K562 (cell line): Measurements from ENCODE around the gene GPR15LG. TPM values are rescaled to one million over a fixed set of nuclear protein-coding genes. Genes with fewer than 3 reads are reported as not detected.

ENCODE experiments used
- ATF4 ChIP-seq: fragments of 450-650 bp; formaldehyde crosslinking; IDR thresholded peaks from 2 replicates; pipeline ENCODE4 v1.4.0; 2022; ENCODE audit warnings: mild to moderate bottlenecking, moderate library complexity
- BRF1 ChIP-seq: IDR thresholded peaks from 3 replicates; pipeline ENCODE4 v1.6.1; 2011; ENCODE audit warnings: borderline replicate concordance, mild to moderate bottlenecking; ENCODE audit not compliant: insufficient read length; ENCODE audit errors: extremely low read depth
- CAMTA2 ChIP-seq: fragments of 250-450 bp; sonication (Bioruptor Pico); conservative IDR thresholded peaks from 2 replicates; pipeline ENCODE4 v1.5.1; 2022
- CBFA2T3 ChIP-seq: fragments of 450-650 bp; IDR thresholded peaks from 2 replicates; pipeline ENCODE4 v1.6.1; 2017
- CREBBP ChIP-seq: IDR thresholded peaks from one replicate; pipeline ENCODE4 v1.6.1; 2012; ENCODE audit warnings: low read depth, mild to moderate bottlenecking, control low read depth, inconsistent platforms, low read length
- EZH2 ChIP-seq: IDR thresholded peaks from 2 replicates; pipeline ENCODE4 v1.6.1; 2012; ENCODE audit warnings: low read depth, mild to moderate bottlenecking, inconsistent platforms, low read length, borderline replicate concordance
- MGA ChIP-seq: fragments of 450-650 bp; IDR thresholded peaks from 2 replicates; pipeline ENCODE4 v1.6.1; 2016; ENCODE audit warnings: mild to moderate bottlenecking, moderate library complexity
- NFRKB ChIP-seq: fragments of 450-650 bp; IDR thresholded peaks from 2 replicates; pipeline ENCODE4 v1.6.1; 2016; ENCODE audit warnings: low read depth
- RNF2 ChIP-seq: sonication (generic); IDR thresholded peaks from 2 replicates; pipeline ENCODE4 v1.6.1; 2016
- SP1 ChIP-seq: sonication (generic); formaldehyde crosslinking; IDR thresholded peaks from 2 replicates; pipeline ENCODE4 v1.8.1; 2022; ENCODE audit warnings: mild to moderate bottlenecking, missing genetic modification reagents
- TAL1 ChIP-seq: fragments of 450-650 bp; IDR thresholded peaks from 2 replicates; pipeline ENCODE4 v1.6.1; 2016; ENCODE audit warnings: mild to moderate bottlenecking
- TBL1XR1 ChIP-seq, 2 experiments: IDR thresholded peaks; 2 replicates each; pipeline ENCODE4 v1.6.1; 2012; ENCODE audit warnings: improper control_type of control experiment in 2 of 2, low read length in 2 of 2, mild to moderate bottlenecking in 1 of 2
- TEAD2 ChIP-seq: fragments of 450-650 bp; IDR thresholded peaks from 2 replicates; pipeline ENCODE4 v1.6.1; 2016; ENCODE audit warnings: missing genetic modification characterization, control low read depth, missing compliant biosample characterization
- TRIM24 ChIP-seq, 2 experiments: fragments of 450-650 bp; IDR thresholded peaks; 2 replicates each; pipeline ENCODE4 v1.6.1; 2016
- YBX1 ChIP-seq: fragments of 450-650 bp; IDR thresholded peaks from 2 replicates; pipeline ENCODE4 v1.7.1; 2016; ENCODE audit warnings: mild to moderate bottlenecking
- ZFP36 ChIP-seq: fragments of 150-350 bp; IDR thresholded peaks from 2 replicates; pipeline ENCODE4 v1.6.1; 2018; ENCODE audit warnings: low read length, low read depth; ENCODE audit not compliant: partially characterized antibody
- ZNF146 ChIP-seq: IDR thresholded peaks from one replicate; pipeline ENCODE4 v1.6.1; 2018; ENCODE audit warnings: missing compliant biosample characterization; ENCODE audit not compliant: unreplicated experiment
- ZNF197 ChIP-seq: fragments of 200-800 bp; sonication (Bioruptor generic); IDR thresholded peaks from 2 replicates; pipeline ENCODE4 v1.6.1; 2016; ENCODE audit warnings: low read depth, missing genetic modification characterization, missing compliant biosample characterization
- ZNF274 ChIP-seq: IDR thresholded peaks from 2 replicates; pipeline ENCODE4 v1.6.1; 2011; ENCODE audit warnings: low read depth, mild to moderate bottlenecking, low read length, moderate library complexity, borderline replicate concordance
- ZNF780A ChIP-seq: fragments of 250-450 bp; sonication (Bioruptor Pico); IDR thresholded peaks from 2 replicates; pipeline ENCODE4 v1.5.0; 2021; ENCODE audit warnings: mild to moderate bottlenecking
- polyA plus RNA-seq, 8 experiments: library from polyadenylated mRNA; depleted of rRNA in 4 of 8; stranded (reverse) in 5 of 8; unstranded in 3 of 8; fragments of >200 nt; fragmentation: Nextera tagmentation in 2 of 8; fragmentation: Illumina TruSeq in 1 of 8; extraction: Ambion mirVana in 2 of 8; extraction: Trizol in 1 of 8; gene quantifications; 2 replicates each; pipeline versions ENCODE4 v1.2.1 to v1.2.3, GENCODE V29; 2011 to 2014; ENCODE audit warnings: inconsistent platforms in 1 of 8, missing spikeins in 1 of 8
- total RNA-seq, 7 experiments: library from RNA; depleted of rRNA in 6 of 7; stranded (reverse); fragments of >200 nt in 6 of 7; fragmentation: Illumina TruSeq in 2 of 7; extraction: Trizol in 2 of 7; gene quantifications; 2 replicates each; pipeline versions ENCODE4 v1.2.1 to v1.2.3, GENCODE V29; 2011 to 2021; ENCODE audit warnings: low replicate concordance in 1 of 7

Gene GPR15LG
- total and polyA plus RNA-seq, 9 of the 15 experiments (the other 6 are each of a cell fraction or from before 2014, with no cell fraction given), result 0.51 TPM; not detected in 8

GRCh38 chr10:84178160-84178609 lies 4.6 kb downstream of the GPR15LG start (continued):
- TF ChIP-seq MGA, result no peak
- no peak for TF ChIP-seq ZFP36
- no peak for TF ChIP-seq TEAD2 (tag)
- peak; percentile 31 for TF ChIP-seq CREBBP
- TF ChIP-seq ZNF197 (CRISPR knock-in tag), result no peak
- TF ChIP-seq TRIM24 (IDR thresholded peaks at IDR 0.05), result peak; percentile 8 to 40; a peak in 1 of 4 replicates
- TF ChIP-seq NFRKB, result 0 out of 2 replicates have a peak, but pooled peaks have one; percentile 37
- no peak for TF ChIP-seq ATF4 (CRISPR knock-in tag)
- TF ChIP-seq ZNF274, result no peak
- no peak for TF ChIP-seq CBFA2T3
- no peak for TF ChIP-seq TBL1XR1 (IDR thresholded peaks at IDR 0.05; ENCODE audit: low read length in 2 of 2)
- no peak for TF ChIP-seq BRF1
- no peak for TF ChIP-seq ZNF146
- TF ChIP-seq ZNF780A (CRISPR knock-in tag), result no peak
- no peak for TF ChIP-seq YBX1
- TF ChIP-seq CAMTA2 (CRISPR knock-in tag), result no peak
- TF ChIP-seq EZH2, result no peak
- TF ChIP-seq SP1 (CRISPR knock-in tag), result no peak
- TF ChIP-seq RNF2, result no peak
- TF ChIP-seq TAL1, result no peak
